ENCODE measurements around the gene TMBIM6.
"Not testable (repeated sequence)": the region's sequence is repeated elsewhere in the genome, so short reads cannot be mapped to it uniquely, and the experiment has no call there.

Gene TMBIM6, protein sequence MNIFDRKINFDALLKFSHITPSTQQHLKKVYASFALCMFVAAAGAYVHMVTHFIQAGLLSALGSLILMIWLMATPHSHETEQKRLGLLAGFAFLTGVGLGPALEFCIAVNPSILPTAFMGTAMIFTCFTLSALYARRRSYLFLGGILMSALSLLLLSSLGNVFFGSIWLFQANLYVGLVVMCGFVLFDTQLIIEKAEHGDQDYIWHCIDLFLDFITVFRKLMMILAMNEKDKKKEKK

DNA sequence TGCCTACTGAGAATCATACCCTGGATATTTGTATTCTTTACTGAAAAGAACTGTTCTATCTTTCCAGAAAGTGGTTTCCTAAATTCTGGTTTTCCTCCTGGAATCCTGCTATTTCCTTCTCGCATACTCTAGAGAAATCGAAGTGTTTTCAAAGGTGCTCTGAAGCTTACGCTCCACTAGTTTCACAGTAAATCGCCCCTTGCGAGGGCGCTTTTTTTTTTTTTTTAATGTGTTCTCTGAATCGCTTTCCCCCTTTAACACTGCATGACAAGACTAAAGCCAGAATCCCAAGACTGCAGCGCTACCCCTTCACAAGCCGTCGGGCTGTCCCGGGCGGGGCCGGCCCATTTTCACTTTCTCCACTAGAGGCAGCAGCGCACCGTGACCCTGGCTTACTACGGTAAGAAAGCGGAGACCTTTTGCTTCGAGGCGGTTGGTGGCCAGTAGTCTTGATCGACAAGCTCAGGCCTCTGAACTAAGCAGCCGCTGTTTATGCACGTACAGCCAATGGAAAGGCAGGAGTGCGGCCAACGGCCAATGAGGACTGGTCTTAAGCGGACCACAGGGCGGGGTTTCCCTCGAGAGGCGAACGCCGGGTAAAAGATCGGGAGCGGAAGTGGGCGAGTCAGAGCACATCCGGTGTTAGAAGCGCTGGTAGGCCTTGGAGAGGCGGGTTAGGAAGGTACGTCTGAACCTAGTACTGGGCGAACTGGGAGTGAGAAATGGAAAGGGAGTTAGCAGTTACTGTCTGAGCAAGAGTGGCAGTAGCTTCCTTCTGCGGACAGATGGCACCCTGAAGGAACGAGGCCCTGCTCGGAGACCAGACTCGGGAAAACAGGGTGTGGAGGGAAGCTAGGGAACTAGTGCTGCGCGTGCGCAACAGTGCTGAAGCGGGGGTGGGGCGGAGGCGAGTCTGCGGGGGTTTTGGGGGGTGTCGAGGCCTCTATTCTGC is at the start of gene TMBIM6:
Gene TMBIM6, plus strand, starts transcription at position 628 of the 952 bp plus-strand sequence. CDS start 10,937 bp downstream, outside the sequence.
- peak; percentile 100 for DNase-seq (ENCODE audit: low spot score)

DNA sequence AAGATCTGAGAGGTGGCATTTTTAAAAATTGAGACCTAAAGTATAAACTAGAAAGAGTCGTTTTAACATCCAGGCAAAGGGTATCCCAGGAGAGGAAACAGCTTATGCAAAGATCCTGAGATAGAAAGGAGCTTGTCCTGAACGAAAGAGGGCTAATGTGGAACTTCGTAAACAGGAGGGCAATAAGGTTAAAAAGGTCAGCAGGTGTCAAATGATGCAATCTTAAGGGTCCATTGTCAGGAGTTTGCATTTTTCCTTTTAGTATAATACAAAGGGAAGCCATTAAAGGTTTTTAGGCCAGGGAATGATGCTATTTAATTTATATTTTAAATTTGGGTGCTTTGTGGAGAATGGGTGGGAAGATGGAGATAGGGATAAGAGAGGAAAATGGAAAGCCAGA is 48.5 kb upstream of the TMBIM6 start:
- DNase-seq (ENCODE audit: low spot score), result no peak

DNA sequence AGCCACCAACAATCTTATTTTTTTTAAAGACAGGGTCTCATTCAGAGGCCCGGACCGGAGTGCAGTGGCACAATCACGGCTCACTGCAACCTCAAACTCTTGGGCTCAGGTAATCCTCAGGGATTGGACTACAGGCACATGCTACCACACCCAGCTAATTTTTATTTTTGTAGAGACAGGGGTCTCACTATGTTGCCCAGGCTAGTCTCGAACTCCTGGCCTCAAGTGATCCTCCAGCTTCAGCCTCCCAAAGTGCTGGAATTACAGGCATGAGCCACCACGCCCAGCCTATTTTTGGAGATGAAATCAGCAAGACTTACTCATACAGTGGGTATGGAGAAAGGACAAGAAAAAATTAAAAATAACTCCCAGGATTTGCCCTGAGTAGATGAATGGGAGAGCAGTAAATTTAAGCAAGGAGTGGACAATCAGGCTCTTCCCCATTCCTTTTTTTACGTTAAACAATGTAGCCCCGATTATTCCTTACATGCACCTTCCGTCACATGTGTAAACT is 47.4 kb upstream of the TMBIM6 start:
- no peak for DNase-seq (ENCODE audit: low spot score)

DNA sequence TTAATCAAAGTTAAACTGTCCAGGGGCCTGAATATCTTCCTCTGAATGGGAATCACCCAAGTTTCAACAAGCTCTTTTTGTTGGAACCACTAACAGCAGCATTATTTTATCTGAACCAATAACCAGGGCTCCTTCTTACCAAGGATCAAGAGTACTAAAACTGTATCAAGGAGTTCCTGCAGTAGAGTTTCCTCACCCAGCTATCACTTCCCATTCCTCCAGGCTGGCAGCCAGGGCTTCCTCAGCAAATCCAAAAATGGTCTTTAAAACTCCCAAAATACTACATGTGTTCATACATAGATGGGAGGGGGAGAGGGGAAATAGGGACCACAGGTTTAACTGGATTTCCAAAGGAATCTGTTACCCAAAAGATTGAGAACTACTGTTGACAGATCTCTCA is 44.6 kb upstream of the TMBIM6 start:
- DNase-seq (ENCODE audit: low spot score), result no peak

DNA sequence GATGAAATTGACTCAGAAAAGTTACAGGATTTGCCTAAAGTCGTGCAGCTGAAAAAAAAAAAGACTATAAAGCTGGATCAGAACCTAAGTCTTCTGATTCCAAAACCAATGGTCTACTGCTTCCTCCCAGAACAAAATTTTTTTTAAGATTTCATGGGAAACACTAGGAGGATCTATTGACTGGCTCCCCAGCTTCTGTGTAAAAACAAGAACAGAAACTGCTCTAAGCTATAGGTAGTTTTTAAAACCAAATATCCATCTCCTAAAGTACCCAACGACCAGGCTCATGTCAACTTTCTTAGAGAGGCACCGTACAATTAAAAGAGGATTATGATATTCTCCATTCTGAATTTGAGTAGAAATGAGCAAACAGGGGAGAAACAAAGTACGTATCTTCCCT is 43.5 kb upstream of the TMBIM6 start:
- no peak for DNase-seq (ENCODE audit: low spot score)

DNA sequence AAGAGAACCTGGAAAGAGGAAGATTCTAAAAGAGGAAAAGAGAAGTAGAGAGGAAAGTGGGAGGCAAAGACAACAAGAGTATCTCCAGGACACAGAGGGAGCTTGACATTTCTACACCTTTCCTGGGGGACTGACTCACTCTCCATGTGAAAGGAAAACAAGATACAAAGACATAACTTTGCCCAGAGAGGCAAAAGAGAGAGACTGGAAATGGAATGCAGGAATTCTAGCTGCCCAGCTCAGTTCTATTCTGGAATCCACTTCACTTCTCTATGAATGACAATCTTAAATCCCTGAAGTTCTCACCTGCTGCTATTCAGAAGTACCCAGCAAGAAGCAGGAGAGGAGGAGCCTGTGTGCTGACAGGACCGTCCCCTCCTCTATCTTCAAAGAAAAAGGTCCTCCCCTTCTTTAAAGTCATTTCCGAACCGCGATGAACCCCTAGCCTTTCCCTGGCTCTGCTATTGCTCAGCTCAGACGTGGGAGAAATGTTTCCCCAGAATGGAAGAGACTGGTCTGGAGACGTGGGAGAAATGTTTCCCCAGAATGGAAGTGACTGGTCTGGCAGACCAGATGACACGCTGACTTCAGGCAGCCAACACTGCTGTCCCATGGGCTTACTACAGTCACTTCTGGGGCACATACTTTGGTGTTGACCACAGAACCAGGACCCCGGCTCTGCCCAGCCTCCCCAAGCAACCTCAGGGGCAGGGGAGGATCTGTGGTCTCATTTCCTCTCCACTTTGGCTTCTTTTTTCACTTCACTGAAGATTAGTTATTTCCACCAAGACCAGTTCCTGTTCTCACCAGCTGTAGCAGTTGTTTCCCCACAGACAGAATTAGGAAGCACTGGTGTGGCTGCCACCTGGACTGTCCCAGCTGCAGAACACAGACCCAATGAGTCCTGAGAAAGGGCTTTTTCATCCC is 42.5 kb upstream of the TMBIM6 start:
- DNase-seq (ENCODE audit: low spot score), result no peak

DNA sequence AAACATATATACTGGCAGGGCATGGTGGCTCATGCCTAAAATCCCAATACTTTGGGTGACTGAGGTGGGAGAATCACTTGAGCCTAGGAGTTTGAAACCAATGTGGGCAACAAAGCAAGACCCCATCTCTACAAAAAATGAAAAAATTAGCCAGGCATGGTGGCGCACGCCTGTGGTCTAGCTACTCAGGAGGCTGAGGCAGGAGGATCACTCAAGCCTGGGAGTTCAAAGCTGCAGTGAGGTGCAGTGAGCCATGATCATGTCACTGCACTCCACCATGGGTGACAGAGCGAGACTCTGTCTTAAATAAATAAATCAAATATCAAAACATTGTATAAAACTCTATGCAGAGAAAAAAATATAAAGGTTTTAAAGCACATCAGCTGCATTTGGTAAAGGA is 39.3 kb upstream of the TMBIM6 start:
- DNase-seq (ENCODE audit: low spot score), result no peak

DNA sequence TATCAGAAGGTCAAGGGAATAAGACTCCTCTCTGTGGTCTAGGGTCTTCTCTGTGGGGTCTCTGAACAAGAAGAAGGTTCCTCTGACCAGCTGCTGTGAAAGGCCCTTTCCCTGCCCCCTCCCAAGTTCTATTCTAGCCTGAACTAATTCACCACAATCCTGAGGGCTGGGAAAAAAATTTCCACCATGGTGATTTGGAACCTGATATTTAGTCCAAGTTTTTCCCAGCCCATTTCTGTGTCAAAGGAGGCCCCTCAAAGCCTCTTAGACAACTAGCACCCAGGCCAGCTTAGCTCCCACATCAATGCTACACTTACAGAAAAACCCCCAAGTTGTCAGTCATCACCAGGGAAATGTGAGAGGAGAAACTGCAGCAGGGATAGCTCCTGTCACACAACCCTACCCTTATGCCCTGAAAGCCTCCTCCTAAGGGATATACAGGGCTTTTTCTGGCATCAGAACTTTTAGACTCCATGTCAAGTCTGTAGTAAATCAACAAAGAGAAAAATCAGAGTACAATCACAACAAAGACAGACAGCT is 38.6 kb upstream of the TMBIM6 start:
- DNase-seq (ENCODE audit: low spot score), result no peak

DNA sequence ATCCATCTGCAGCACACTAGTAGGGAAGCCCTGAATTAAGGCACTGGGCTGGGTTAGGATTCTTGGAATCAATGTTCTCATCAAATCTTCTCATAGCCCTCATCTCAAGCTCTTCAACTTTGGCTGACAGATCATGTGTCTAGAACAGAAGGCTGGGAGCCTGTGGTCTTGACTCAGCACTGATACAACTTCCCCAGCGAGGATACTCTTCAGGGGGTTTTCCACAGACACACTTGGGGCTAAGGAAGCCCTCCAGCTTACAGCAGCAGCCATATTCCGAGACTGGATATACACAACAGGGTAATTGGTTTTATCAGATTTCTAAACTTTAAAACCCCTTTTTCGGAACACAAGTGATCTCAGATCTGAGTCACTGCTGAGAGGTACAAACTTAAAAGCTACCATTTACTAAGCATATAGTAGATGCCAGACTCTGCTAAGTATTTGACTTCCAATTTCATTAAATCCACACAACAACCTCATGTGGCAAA is 37.7 kb upstream of the TMBIM6 start:
- DNase-seq (ENCODE audit: low spot score), result no peak

DNA sequence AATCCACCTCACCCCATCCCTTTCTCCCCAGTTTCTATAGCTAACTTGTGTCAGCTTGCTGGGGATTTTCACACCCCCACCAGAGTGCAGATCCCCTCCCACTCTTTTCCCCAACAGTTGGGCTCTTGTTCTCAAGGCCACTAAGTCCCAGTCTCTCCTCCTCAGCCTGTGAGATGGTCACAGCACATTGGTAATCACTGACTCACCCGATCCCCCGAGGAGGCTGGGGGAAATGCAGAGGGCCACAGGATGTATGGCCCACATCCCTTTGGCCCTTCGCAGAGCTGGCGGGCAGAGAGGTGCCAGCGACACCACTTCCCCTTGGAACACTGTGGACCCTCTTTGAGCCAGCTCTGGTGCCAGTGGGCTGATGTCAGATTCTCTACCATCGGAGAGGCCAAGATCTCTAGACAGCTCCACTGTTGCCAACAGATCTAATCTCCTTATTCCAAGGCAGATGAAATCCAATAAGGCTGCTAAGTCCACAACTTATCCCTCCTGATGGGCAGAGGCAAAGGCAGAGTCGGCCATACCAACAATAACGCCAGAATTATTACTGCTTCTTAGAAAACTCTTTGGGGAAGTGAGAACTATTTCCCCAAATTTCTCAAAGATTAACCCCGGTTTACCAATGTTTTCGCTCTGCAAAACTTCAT is 35.8 kb upstream of the TMBIM6 start:
- no peak for DNase-seq (ENCODE audit: low spot score)

DNA sequence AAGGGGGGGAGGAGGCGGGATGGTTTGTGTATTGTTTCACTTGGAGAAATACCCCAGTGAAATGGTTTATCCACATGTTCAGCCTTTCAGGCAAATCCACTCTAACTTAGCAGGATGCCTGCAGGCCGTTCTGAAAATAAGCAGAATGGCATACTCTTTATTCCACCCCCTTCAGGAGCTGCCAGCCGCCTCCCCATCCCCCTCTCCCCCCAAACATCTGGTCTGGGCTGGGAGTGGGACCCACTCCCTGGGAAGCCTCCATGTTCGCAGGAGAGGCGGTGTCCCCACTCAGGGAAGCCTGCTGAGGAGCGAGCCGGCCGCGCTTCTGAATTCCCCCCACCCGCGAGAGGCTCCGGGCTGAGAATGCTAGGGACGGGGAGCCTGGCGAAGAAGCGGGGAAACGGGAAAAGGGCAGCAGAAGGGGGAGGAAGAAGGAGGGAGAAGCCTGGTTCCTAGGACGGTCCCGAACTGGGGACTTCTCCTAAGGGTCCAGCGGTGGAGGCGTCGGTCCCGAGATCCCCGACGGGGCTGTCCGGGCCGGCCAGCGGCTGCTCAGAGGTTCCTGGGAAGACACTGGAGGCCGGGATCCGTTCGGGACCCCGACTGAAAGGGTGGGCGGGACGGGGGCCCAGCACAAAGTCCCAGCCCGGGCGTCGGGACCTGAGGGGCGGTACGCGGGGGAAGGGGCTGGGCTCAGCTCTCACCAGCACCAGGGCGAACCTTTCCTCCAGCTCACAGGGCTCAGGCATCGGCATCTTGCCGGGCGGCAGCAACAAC is 34.8 kb upstream of the TMBIM6 start:
- DNase-seq (ENCODE audit: low spot score), result peak; percentile 20

DNA sequence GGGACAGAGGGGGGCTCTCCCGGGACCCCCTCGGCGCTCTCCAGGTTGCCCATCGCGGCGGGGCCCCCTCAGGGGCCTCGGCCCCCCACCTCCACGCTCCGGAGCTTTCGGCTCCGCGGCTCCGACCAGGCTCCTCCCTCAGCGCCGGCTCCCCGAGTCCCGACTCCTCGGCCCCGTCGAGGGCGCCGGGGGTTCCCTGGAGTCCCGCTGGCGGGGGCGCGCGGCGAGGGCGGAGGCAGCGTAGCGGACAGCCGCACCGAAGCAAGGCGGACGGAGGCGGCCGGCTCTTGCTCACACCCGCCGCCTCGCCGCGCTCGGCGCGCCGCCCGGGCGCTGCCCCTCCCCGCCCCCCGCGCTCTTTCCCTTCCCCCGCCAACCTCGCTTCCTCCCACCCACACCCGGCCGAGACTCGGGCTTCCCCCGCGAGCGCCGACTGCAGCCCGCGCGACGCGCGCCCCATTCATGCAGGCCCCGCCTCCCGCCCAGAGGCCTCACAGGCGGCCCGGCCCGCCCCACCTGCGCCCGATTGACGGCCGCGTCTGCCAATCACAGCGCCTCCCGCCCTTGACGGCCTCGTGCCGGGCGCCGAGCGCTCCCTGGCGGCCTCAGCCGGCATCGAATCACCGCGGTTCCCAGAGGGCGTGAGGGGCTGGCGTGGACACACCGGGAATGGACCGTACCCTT is 34.1 kb upstream of the TMBIM6 start, which contains the start of gene FMNL3:
Gene FMNL3, minus strand, starts transcription at position 278 of the 684 bp plus-strand sequence. Its CDS starts 225 bp downstream, at position 53.
- peak; percentile 97 for DNase-seq (ENCODE audit: low spot score)

DNA sequence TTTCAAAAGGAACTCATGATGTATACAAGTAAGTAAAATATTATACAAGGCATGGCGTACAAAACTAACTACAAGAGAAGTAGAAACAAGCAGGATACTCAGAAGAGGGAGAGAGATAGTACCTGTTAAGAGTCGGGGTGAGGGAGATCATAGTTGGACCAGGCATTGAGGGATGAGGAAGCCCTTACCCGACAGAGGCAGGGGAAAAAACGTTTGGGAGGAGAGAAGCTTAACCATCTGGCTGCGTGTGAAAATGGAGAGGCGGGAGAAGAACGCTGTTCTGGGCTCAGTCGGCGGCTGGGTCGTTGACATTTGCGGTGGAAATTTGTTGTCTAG is 33.6 kb upstream of the TMBIM6 start:
- DNase-seq (ENCODE audit: low spot score), result no peak

DNA sequence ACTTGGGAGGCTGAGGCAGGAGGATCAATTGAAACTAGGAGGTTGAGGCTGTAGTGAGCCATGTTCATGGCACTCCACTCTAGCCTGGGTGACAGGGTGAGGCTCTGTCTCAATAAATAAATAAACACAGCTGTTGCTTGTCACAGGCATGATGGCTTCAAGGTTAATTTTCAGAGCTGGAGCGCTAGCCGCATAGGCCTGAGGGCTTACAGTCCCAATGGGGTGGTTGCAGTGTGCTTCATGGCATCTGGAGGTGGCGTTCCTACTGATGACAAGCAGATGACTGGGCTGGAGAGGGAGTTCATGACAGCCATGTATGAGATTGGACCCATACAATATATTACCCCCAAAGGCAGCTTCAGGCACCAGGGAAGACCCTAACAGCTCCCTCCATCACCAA is 32.5 kb upstream of the TMBIM6 start:
- DNase-seq (ENCODE audit: low spot score), result no peak

DNA sequence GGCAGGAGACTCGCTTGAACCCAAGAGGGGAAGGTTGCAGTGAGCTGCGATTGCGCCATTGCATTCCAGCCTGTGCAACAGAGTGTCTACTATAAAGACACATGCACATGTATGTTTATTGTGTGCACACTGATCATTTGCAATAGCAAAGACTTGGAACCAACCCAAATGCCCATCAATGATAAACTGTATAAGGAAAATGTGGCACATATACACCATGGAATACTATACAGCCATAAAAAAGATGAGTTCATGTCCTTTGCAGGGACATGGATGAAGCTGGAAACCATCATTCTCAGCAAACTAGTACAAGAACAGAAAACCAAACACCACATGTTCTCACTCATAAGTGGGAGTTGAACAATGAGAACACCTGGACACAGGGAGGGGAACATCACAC is 27.4 kb upstream of the TMBIM6 start:
- DNase-seq (ENCODE audit: low spot score), result not testable (repeated sequence)

DNA sequence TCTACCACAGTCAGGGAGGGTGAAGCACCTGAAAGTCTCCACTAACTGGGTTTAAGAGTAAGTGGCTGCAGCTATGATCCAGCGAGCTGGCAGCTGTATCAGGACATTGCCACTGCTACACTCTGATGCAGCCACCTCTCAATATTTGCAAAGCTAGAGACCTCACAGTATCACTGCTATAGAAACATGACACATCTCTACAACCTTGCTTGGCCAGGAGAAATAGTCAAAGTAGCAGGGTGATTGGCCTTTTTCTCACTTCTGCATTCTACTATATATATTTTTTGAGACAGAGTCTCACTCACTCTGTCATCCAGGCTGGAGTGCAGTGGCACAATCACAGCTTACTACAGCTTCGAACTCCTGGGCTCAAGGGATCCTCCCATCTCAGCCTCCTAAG is 24.8 kb upstream of the TMBIM6 start:
- no peak for DNase-seq (ENCODE audit: low spot score)

DNA sequence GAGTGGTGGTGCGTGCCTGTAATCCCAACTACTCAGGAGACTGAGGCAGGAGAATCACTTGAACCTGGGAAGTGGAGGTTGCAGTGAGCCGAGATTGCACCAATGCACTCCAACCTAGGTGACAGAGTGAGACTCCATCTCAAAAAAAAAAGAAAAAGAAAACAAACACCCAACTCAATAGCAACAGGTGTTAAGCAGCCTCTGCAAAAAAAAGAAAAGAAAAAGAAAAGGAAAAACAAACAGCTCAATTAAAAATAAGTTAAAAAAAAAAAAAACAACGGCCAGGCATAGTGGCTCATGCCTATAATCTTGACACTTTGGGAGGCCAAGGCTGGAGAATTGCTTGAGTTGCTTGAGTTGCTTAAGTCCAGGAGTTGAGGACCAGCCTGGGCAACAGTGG is 23.6 kb upstream of the TMBIM6 start:
- not testable (repeated sequence) for DNase-seq (ENCODE audit: low spot score)

DNA sequence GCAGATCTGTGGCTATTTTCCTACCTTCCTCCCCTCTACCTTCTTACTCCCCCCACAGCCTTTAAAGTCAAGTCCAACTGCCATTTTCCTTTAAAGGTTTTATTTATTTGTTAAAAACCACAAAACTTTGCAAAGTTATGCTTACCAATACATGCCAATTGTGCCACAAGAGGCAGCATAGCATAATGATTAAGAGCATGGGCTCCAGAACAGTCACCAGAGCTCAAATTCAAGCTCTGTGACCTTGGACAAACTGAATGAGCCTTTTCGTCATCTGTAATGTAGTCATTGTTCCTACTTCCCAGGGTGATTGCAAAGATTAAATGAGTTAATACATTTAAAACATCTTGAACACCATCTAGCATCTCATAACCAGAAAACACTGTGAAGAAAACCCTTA is 21.1 kb upstream of the TMBIM6 start:
- DNase-seq (ENCODE audit: low spot score), result no peak

DNA sequence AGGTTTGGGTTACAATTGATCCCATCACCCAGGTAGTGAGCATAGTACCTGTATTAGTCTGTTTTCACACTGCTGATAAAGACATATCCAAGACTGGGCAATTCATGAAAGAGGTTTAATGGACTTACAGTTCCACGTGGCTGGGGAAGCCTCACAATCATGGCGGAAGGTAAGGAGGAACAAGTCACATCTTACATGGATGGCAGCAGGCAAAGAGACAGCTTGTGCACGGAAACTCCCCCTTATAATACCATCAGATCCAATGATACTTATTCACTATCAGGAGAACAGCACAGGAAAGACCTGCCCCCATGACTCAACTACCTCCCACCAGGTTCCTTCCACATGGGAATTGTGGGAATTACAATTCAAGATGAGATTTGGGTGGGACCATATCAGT is 20.0 kb upstream of the TMBIM6 start:
- not testable (repeated sequence) for DNase-seq (ENCODE audit: low spot score)

DNA sequence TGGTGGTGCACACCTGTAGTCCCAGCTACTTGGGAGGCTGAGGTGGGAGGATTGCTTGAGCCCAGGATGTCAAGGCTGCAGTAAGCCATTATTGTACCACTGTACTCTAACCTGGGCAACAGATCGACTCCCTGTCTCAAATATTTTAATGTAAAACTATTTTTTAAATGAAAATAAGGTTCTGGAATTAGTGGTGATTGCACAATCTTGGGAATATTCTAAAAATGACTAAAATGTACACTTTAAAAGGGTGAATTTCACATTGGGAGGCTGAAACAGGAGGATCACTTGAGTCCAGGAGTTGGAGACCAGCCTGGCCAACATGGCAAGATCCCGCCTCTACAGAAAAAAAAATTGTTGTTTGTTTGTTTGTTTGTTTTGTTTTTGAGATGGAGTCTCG is 12.9 kb upstream of the TMBIM6 start:
- no peak for DNase-seq (ENCODE audit: low spot score)
